Measurements from ENCODE around the gene ATP2A1.

GRCh38 chr16:28878083-28878926, at the start of gene ATP2A1:
- no peak for TF ChIP-seq EZH2 (IDR thresholded peaks at IDR 0.05; ENCODE audit: insufficient read depth, poor library complexity, severe bottlenecking)
- no peak for TF ChIP-seq EZH2phosphoT487 (IDR thresholded peaks at IDR 0.05; ENCODE audit: insufficient read depth, low read depth)

Data from GM23248 (cell line).